NT2/D1 (cell line): Measurements from ENCODE around the gene CACNA2D1.
A peak's percentile ranks its signal among the peaks of the same experiment; 100 is the strongest.

ENCODE experiments used
- DNase-seq: peaks from one replicate; pipeline ENCODE4 v3.0.0-alpha.2; 2011; ENCODE audit warnings: low read depth, low spot score
- H3K27me3 ChIP-seq: 2 replicates; pipeline ENCODE4 v1.6.0; 2011; ENCODE audit warnings: mild to moderate bottlenecking; ENCODE audit not compliant: insufficient read length, insufficient read depth
- H3K36me3 ChIP-seq: 2 replicates; pipeline ENCODE4 v1.6.1; 2011; ENCODE audit warnings: mild to moderate bottlenecking, low read length, mixed read lengths; ENCODE audit not compliant: insufficient read depth, insufficient read length
- H3K4me1 ChIP-seq: 2 replicates; pipeline ENCODE4 v1.5.1; 2011; ENCODE audit not compliant: insufficient read depth, insufficient read length
- H3K4me3 ChIP-seq: 2 replicates; pipeline ENCODE4 v1.5.1; 2011; ENCODE audit warnings: low read depth; ENCODE audit not compliant: insufficient read length
- H3K9ac ChIP-seq: 2 replicates; pipeline ENCODE4 v1.6.0; 2011; ENCODE audit warnings: low read depth; ENCODE audit not compliant: insufficient read length
- H3K9me3 ChIP-seq: 2 replicates; pipeline ENCODE4 v1.5.1; 2011; ENCODE audit warnings: mild to moderate bottlenecking, low read length; ENCODE audit not compliant: insufficient read depth
- SUZ12 ChIP-seq: IDR thresholded peaks from 2 replicates; pipeline ENCODE4 v1.6.1; 2011; ENCODE audit not compliant: insufficient read length, insufficient read depth; ENCODE audit errors: extremely low read depth
- YY1 ChIP-seq: IDR thresholded peaks from 2 replicates; pipeline ENCODE4 v1.6.1; 2011; ENCODE audit not compliant: insufficient read length, insufficient read depth
- ZNF274 ChIP-seq: IDR thresholded peaks from 2 replicates; pipeline ENCODE4 v1.6.1; 2011; ENCODE audit warnings: mild to moderate bottlenecking, low read depth, low read length

Gene CACNA2D1

DNA sequence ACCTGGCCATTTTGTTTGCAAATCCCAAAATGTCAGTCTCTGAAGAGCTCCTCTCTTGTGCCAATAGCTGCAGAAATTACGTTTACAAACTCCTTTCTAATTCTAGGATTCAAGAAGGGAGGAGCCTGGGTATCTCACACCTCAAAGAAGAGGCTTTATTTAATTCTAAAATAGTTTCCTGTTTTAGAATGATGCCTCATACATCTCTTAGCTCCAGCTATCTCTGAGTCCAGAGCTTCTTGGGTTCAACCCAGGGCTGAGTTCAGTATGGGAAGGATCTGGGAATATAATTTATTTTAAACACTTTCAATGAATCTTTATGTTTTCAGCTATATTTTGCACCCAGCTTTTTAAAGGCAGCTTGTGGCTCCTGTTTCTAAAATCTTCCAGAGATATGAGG lies 150.1 kb downstream of the CACNA2D1 start:
- Histone ChIP-seq H3K9me3 (no peaks in the 10 kb centered on the region), H3K9ac (no peak overlapping the region), H3K27me3 (no peaks in the 10 kb centered on the region), H3K36me3 (no peaks in the 10 kb centered on the region), H3K4me1 (no peaks in the 10 kb centered on the region), H3K4me3 (no peak overlapping the region)
- TF ChIP-seq YY1 (no peak), ZNF274 (no peak), SUZ12 (no peak)
- no peak for DNase-seq

DNA sequence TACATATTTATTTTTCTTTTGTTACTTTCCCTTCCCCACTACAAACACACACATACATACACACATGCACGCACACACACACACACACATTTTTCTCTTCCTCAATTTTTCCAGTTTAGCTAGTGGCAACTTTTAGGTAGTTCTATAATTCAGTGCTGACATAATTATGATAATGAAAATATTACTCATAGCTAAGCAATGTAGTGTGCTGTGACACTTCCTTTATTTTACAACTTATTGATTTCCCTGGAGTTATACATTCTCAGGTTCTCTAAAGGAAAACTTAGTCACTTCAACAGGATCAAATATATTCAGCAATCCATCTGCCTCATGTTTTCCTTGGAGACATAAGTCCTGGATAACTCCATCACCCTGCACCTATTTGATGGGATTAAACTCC lies 151.6 kb downstream of the CACNA2D1 start:
- DNase-seq: no peak
- no peak overlapping the region for H3K9ac ChIP-seq
- TF ChIP-seq SUZ12: no peak
- no peak for TF ChIP-seq YY1
- no peak for TF ChIP-seq ZNF274
- H3K4me3 ChIP-seq: no peak overlapping the region
- H3K9me3 ChIP-seq: no peaks in the 10 kb centered on the region
- H3K36me3 ChIP-seq: no peaks in the 10 kb centered on the region
- no peaks in the 10 kb centered on the region for H3K27me3 ChIP-seq
- no peaks in the 10 kb centered on the region for H3K4me1 ChIP-seq

DNA sequence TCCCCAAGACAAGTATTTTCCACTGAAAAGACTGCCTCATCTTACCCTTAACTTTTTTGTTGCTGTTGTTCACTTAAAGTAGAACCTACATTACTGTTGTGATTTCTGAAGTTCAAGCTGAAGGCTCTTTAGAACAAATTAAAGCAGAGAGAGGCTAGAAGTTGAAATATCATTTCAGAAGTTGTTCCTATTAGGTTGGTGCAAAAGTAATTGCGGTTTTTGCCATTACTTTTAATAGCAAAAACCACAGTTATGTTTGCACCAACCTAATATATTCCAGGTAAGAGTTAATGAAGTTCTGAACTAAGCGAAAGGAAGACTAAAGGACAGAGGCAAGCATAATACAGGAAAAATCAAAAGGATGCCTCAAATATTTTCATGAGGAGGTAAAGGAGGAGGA lies 153.7 kb downstream of the CACNA2D1 start:
- no peak for DNase-seq
- no peaks in the 10 kb centered on the region for H3K4me1 ChIP-seq
- TF ChIP-seq SUZ12: no peak
- TF ChIP-seq YY1: no peak
- no peak for TF ChIP-seq ZNF274
- no peak overlapping the region for H3K4me3 ChIP-seq
- no peak overlapping the region for H3K9ac ChIP-seq
- no peaks in the 10 kb centered on the region for H3K27me3 ChIP-seq
- H3K36me3 ChIP-seq: no peaks in the 10 kb centered on the region
- no peaks in the 10 kb centered on the region for H3K9me3 ChIP-seq

DNA sequence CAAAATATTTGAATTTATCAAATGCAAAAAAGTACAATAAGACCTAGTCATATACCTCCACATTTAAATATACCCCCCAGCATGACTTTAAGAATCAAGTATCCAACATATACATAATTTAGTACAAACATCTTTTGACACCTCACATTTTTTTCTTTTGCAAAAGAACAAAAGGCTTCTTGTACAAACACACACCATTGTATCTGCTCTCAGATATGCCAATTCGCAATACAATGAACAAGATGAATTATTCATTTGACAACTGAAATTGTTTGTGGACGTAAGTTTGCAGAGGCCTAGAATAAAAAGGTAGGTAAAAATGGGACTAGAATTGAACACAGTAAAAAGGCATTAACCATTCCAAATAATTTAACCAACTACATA lies 154.4 kb downstream of the CACNA2D1 start:
- H3K9me3 ChIP-seq: no peaks in the 10 kb centered on the region
- no peaks in the 10 kb centered on the region for H3K27me3 ChIP-seq
- no peak for TF ChIP-seq ZNF274
- TF ChIP-seq SUZ12: no peak
- no peak for TF ChIP-seq YY1
- H3K4me3 ChIP-seq: no peak overlapping the region
- no peak for DNase-seq
- no peaks in the 10 kb centered on the region for H3K36me3 ChIP-seq
- no peaks in the 10 kb centered on the region for H3K4me1 ChIP-seq
- H3K9ac ChIP-seq: no peak overlapping the region

DNA sequence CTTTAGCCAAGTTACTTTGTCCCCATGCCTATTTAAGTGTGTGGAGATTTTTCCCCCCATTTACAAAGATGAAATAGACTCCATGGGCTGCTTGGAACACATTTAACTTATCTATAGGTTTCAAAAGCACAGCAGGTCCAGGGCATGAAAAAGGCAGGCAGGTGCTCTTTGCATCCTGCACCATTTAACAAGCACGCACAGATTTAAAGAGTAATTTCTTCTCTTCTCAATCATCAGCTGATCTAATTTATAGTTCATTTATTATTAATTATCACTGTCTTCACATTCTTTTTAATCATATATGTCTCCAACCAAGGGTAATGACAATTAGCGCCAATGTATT lies 156.8 kb downstream of the CACNA2D1 start:
- no peak for DNase-seq
- no peaks in the 10 kb centered on the region for H3K4me1 ChIP-seq
- no peak for TF ChIP-seq SUZ12
- TF ChIP-seq ZNF274: no peak
- no peak for TF ChIP-seq YY1

DNA sequence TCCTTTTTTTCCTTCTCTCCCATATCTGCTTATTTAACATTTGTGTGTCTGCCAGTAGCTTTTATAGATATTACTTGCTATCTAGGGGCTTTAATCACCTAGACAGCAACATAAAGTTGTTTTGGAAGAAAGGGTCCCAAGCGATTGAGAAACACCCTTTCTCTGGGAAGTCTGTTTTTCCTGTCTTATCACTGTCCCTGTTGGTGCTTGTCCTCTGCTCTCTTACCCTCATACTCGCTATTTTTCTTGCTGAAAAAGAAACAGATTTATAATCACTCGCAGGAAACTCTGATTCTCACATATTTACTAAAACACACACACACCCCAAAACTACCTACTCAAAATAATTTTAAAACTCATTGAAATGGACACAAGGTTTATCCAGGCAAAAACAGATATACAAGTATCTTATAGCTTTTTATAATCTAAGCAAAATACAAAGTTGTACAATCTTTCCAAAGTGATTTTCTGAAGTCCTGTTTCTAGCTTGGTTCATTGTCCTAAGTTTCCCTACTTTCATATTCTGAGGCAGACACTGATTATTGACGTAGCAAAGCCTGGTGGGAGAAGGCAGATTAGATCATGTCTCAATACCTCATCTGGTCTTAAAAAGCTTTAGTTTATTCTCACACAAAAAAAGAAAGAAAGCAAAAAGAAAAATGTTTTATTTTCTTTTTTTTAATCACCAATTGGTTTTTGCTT lies 157.3 kb downstream of the CACNA2D1 start:
- DNase-seq: no peak

More for the DNA sequence above, 156.8 kb downstream of the CACNA2D1 start:
- no peak overlapping the region for H3K9ac ChIP-seq
- H3K4me3 ChIP-seq: no peak overlapping the region
- no peaks in the 10 kb centered on the region for H3K36me3 ChIP-seq
- no peaks in the 10 kb centered on the region for H3K9me3 ChIP-seq
- H3K27me3 ChIP-seq: no peaks in the 10 kb centered on the region

DNA sequence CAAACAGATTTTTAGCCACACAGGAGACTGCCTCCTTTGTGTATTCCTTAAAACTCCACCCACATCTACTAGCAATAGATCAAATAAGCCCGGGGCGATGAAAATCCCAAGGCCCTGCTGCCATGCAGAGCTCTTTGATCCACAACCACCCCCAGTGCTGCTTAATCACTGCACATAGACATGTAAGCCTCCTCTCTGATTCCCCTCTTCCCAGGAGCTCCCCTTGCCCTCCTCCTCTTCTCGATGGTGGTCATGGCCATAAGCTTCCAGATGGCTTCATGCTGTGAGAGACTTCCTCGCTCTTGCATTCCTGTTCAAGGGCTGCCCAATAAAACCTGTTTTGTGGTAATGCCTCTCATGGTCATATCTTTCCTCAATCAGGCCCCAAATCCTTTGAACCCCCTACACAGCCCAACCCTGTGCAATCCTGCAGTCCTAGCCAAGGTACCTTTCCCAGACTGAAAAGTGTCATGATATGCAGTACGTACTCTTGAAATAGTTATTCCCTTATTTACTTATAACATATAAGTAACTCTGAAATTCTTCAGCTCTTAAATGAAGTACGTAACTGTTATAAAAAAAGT lies 158.5 kb downstream of the CACNA2D1 start:
- Histone ChIP-seq H3K27me3 (no peaks in the 10 kb centered on the region), H3K9ac (no peak overlapping the region), H3K4me1 (no peaks in the 10 kb centered on the region), H3K9me3 (no peaks in the 10 kb centered on the region), H3K4me3 (no peak overlapping the region), H3K36me3 (no peaks in the 10 kb centered on the region)
- peak; percentile 73 for DNase-seq
- no peak for TF ChIP-seq ZNF274
- TF ChIP-seq SUZ12: no peak
- no peak for TF ChIP-seq YY1

More for the DNA sequence above, 157.3 kb downstream of the CACNA2D1 start:
- Histone ChIP-seq H3K27me3 (no peaks in the 10 kb centered on the region), H3K4me1 (no peaks in the 10 kb centered on the region), H3K4me3 (no peak overlapping the region), H3K9me3 (no peaks in the 10 kb centered on the region), H3K9ac (no peak overlapping the region), H3K36me3 (no peaks in the 10 kb centered on the region)
- no peak for TF ChIP-seq YY1
- TF ChIP-seq ZNF274: no peak
- no peak for TF ChIP-seq SUZ12
